Measurements from ENCODE around the gene IL2RA.
A peak's percentile ranks its signal among the peaks of the same experiment; 100 is the strongest.
"Not testable (repeated sequence)": the region's sequence is repeated elsewhere in the genome, so short reads cannot be mapped to it uniquely, and the experiment has no call there.

Gene IL2RA

GRCh38 chr10:5985029-5985428 is 77.1 kb downstream of the IL2RA start:
- no peak for DNase-seq (ENCODE audit: low read depth in 2 of 2)

GRCh38 chr10:5983774-5984173 is 78.4 kb downstream of the IL2RA start:
- no peak for DNase-seq (ENCODE audit: low read depth in 2 of 2)

GRCh38 chr10:5981529-5981928 is 80.6 kb downstream of the IL2RA start:
- no peak for DNase-seq (ENCODE audit: low read depth in 2 of 2)

DNA sequence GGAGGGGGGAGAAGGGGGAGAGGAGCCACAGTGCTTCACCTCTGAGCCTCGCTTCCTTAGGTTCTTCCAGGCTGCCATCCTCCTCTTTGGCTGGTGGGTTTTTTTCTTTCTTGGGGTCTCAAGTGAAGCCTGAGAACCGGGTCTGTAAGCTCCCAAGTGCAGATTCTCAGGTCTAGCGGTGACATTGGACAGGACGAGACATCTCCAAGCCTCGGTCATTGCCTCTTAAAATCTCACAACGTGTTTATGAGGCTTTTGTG is 84.0 kb downstream of the IL2RA start:
- DNase-seq (ENCODE audit: low read depth in 2 of 2) = no peak

DNA sequence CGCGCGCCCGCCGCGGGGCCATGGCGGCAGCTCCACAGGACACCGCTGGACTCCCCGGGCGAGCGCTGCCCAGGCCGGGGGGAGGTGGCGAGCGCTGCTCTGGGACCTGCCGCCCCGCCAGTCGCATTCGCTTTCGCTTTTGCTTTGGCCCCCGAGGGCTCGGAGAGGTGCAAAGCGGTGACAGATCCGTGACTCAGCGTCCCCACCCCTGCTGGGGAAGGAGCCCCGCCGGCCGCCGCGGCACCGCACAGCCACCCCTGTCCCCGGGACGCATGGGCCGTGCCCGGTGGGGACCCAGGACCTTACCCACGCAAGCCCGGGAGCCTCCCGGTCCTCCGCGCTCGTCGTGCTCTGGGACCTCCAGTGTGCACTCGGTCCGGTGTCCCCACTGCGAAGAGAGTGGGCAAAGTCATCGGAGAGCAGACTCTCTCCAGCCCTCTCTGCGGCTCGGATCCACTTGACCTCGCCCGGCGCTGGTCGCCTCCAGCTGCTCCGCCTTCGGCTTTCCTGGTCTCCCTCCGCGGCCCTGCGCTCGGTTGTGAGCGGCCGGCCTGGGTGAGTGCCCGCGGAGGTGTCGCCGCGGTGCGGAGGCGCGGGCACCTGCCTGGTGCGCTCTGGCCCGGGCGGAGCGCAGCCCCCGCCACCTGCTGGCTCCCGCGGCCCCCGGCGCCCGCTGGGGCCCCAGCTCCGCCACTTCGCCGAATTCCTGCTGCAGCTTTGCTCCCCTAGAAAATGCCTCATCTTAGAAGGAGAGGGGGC is 84.5 kb downstream of the IL2RA start, which contains the start of gene IL15RA:
Gene IL15RA, minus strand, starts transcription at position 73 of the 759 bp plus-strand sequence. Its CDS starts 51 bp downstream, at position 22.
- DNase-seq (ENCODE audit: low read depth in 2 of 2) = peak; percentile 85 to 89

DNA sequence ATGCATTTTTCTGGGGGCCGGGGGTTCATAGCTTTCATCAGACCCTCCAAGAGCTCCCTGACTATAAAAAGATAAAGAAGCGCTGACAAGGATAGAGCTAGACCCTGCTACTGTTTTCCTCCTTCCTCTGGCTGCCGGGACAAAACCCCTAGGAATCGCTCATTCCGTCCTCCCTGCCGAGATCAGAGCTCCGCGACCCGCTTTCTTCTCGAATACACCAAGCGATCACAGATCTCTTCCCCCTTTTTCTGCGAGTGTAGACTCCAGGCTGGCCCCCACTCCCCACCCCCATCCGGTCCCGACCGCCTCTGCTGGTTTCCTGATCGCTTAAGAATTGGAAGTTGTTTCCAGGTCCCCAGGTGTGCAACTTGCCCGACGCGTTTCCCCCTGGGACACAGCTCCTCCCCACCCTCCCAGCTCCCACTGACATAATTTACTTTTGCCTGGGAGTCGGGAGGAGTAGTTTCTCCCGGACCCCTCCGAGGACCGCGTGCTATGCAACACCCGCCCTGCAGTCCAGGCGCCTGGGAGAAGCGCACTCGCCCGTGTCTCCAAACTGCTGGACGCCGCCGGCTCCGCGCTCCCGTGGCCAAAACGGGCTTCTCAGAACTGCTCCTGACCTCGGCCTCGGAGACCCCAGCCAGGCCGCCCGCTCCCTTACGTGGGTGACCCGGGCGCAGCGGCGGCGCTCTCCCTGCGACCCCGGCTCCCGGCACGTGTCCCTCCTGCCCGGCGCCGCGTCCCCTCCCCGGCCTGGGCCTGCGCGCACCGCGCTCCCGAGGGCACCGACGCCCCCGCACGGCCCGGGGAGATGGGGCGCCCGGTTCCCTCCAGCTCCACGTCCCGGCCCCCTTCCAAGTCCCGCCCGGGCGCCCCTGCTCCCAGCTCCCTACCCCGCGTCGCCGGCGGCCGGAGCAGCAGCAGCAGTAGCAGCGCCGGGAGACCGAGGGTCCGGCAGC is 85.4 kb downstream of the IL2RA start:
- peak; percentile 19 to 34 for DNase-seq (ENCODE audit: low read depth in 2 of 2)

GRCh38 chr10:5975641-5976473 is 86.3 kb downstream of the IL2RA start:
- DNase-seq (ENCODE audit: low read depth in 2 of 2) = peak; percentile 65 to 73

DNA sequence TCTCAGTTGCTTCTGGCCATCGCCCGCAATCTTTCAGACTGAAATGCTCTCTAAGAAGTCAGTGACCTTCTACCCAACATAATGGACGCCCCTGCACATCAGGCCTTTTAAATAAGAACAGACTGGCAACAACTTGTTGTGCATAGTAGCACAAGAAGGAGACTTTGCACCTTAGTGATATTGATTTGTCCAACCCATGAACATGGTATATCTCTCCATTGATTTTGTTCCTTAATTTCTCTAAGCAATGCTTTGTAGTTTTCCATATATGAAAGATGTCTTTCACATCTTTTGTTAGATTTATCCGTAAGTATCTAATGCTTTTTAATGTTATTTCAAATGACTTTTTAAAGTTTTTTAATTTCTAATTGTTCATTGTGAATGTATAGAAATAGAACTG is 89.1 kb downstream of the IL2RA start:
- no peak for DNase-seq (ENCODE audit: low read depth in 2 of 2)

DNA sequence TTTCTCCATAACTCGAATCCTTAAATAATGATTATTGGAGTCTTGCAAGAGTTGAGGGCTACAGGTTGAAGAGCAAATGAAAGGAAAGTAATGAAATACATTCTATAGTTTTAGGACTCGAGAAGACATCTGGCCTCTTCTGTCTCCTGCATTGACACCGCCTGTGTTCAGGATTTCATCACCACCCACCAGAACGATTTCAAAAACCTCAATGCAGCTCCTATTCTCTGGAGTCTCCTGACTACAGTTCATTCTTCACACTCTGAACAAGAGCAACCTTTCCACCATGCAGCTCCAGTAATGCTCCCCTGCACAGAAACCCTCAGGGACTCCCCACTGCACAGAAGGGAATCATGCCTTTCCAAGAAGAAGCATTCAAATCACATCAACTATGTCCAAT is 90.3 kb downstream of the IL2RA start:
- DNase-seq (ENCODE audit: low read depth in 2 of 2) = no peak

DNA sequence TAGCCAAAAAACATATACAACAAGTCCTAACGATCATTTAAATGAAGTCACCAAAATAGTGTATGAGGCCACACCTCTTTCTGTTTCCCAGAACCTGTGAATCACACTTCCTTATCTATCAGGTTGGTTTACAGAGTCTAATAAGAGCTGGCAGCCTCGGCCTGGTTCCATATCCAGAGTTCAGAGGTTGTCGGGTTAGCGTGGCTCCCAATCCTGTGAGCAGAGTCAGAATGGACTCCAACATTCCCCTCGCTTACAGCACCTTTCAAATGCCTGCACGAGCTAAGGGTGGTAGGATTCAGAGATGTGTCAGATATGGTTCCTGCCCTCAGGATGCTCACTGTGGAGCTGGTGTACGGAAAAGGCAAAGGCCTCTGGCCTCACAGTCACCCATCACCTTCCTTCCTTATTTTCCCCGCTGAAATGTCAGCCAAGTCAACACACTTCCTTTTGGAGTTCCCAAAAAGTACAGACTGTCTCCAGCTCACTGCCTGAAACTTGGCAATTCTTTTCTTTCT is 90.8 kb downstream of the IL2RA start:
- no peak for DNase-seq (ENCODE audit: low read depth in 2 of 2)

GRCh38 chr10:5970527-5970926 is 91.6 kb downstream of the IL2RA start:
- DNase-seq (ENCODE audit: low read depth in 2 of 2) = no peak

DNA sequence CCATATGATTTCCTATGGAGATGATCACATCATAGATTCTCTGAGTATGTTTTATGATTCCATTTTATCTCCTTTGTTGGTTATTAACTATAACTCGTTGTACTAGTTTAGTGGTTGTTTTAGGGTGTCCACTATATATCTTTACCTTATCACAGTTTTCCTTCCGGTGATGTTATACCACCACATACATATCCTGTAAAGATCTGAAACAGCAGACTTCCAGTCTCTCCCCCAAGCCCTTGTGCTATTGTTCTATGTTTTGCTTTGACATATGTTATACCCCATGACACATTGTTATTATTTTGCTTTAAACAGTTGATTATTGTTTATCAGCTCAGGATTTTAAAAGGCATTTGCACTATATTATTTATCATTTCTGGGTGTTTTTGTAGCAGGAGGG is 92.1 kb downstream of the IL2RA start:
- DNase-seq (ENCODE audit: low read depth in 2 of 2) = no peak

DNA sequence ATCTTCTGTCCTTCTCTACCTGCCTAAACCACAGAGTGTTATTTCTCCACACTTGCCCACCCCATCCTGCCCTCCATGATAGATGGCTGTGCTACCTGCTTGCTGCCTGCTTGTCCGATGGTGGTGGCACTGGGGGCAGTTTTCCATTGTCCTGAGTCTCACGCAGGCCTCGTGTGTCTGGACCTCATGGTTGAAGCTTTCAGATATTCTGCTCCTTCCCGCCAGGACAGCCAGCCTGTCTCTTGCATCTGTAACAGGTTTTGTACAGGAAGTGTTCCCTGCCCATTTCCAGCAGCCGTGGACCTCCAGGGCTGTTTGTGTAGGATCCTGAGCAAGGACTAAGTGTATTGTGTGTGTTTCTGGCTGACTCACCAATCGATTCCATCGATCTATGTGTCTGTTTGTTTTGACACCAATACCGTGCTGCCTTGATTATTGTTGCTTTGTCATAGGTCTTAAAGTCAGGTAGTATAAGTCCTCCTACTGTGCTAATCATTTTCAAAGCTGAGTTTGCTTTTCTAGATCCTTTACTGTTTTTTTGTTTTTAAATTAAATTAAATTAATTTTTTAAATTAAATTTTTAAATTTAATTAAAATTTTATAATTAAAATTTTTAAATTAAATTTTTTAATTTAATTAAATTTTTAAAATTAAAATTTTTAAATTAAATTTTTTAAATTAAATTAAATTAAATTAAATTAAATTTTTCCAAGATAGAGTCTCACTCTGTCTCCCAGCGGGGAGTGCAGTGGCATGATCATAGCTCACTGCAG is 93.3 kb downstream of the IL2RA start:
- DNase-seq (ENCODE audit: low read depth in 2 of 2) = no peak

DNA sequence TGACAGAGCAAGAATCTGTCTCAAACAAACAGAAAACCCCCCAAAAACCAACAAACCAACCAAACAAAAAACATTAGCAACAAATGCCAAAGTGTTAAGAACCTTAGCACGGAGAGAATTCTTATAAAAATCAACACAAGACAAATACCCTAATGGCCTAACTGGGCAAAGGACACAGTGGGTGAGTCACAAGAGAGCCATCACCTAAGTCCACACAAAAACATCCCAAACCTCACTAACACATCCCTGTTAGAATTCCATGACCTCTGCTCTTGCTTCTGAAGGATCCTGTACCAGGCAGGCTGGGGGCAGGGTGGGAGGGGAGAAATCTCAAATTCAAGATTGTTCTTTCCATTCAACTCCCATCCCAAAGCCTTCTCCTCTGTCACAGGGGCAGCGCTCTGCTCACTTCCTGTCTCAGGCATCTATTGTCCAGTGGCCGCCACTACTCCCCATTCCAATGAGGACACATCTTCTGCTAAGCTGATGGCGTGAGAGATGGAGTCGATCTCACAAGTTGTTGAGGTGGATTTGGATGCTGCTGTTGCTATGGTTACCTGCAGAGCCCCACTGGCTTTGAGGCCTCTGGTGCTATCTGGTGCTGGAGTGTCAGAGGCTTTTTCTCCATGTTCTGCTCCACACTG is 94.0 kb downstream of the IL2RA start:
- no peak for DNase-seq (ENCODE audit: low read depth in 2 of 2)

DNA sequence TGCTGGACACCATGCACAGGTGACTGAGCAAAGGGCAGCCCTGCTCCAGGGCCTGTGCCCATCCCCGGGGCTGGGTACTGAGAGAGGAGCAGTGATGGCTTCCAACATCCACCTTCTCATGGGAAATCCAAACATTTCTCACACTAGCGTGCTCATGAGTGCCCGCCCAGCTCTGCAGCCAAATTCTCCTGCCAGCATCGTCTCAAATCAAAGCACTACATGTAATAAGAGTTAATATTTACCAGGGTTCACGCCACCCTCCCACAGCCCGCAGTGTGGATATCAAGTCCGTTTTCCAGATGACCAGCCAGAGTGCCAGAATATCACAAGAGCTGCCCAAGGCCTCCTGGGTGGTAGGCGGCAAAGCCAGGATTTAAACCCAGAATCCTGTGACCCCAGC is 96.9 kb downstream of the IL2RA start:
- DNase-seq (ENCODE audit: low read depth in 2 of 2) = no peak

GRCh38 chr10:5964736-5965135 is 97.4 kb downstream of the IL2RA start:
- DNase-seq (ENCODE audit: low read depth in 2 of 2) = no peak

- no peak for DNase-seq (ENCODE audit: low read depth in 2 of 2)
Observed at GRCh38 chr10:5963591-5963990, 98.6 kb downstream of the IL2RA start.

- no peak for DNase-seq (ENCODE audit: low read depth in 2 of 2)
Observed at GRCh38 chr10:5963071-5963470, 99.1 kb downstream of the IL2RA start.

- not testable (repeated sequence) for DNase-seq (ENCODE audit: low read depth in 2 of 2)
Observed at GRCh38 chr10:5962358-5962940, 99.7 kb downstream of the IL2RA start.

GRCh38 chr10:5961405-5962100 is 100.6 kb downstream of the IL2RA start:
- no peak for DNase-seq (ENCODE audit: low read depth in 2 of 2)

Data from stimulated activated CD8-positive, alpha-beta memory T cell treated with anti-CD3 and anti-CD28 coated beads, Interleukin-15, amount 100 ng/mL, for 48 hours (primary cell).